Activated naive CD4-positive, alpha-beta T cell (primary cell): ENCODE measurements around the gene EPB41L5.
"Not testable (repeated sequence)": the region's sequence is repeated elsewhere in the genome, so short reads cannot be mapped to it uniquely, and the experiment has no call there.

Experiments
- DNase-seq, 4 experiments: peaks; one replicate each; lab custom pipeline; 2025; lab: John Stamatoyannopoulos, UW

The EPB41L5 gene

DNA sequence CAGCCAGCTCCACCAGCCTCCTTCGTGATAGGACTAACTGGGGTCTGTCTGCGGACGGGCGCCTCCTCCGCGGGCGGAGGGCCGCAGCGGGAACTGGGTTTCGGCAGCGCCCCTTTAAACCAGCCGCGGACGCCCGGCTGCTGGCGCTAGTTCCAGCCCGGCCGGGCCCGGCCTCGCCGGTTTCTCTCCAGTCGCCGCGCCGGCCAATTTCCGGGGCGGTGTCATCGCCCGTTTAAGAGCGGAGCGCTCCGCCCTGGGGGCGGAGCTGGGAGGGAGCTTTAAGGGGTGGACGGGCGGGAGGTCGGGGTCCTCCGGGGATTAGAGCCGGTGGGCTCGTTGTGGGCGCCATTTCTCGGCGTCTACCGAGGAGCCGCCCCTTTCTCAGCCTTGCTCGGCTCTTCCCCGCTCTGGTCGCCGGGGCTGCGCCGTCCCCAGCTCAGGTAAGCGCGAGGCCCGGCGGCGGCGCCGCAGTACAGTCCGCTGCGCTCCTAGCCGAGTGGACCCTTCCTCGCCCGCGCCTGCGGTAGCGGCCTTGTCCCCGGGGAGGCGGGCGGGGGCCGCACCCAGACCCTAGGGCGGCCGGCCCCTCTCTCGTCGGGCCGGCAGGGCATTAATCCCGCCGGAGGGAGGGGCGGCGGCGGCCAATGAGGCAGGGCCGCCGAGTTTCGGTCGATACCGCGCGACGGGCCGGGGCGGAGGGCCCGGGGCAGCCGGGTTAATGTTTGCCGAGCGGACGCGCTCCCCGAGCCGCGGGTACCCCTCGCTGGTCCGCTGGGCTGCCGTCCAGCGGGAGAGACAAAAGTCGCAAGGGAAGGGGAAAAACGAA lies at the start of gene EPB41L5:
TSS of gene EPB41L5 (plus strand) at position 307 of the 826 bp plus-strand sequence. CDS start 6,008 bp downstream, outside the sequence.
- peak; percentile 26 to 69 (median 48) for DNase-seq

DNA sequence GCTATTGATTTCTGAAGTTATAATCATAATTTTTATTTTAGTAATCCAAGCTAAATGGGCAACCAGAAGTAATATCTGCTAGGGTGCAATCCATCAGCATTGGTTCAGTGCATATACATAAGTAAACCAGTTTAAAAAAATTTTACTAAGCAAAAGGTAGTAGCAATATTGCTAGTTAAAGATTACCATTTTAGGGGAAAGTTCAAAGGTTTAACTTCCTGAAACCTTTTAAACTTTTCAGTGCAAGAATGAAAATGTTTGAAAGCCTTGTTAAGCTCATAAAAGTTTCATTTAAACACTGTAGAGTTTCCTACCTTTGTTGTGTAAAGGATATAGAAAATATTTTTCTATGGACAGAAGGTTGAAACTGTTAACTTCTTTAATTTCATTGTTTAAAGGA lies 31.0 kb upstream of the EPB41L5 start:
- no peak for DNase-seq

DNA sequence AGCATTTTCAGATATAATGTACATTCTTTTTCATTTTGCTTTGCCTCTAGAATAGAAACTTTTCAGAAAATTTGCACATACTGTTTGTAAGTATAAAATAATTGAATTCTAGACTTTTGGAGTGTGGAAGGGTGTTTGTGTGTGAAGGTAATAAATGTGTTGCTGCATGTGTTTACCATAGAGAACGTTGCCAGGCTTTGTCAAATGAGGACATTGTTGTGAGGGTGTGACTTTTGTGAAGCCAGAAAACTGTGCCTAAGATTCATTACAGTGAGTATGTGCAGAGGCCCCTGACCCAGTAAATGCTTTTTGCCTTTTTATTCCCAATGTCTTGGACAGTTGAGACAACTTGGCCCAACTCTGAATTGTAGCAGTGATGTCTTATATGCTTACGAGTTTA lies 30.4 kb upstream of the EPB41L5 start:
- DNase-seq = no peak

DNA sequence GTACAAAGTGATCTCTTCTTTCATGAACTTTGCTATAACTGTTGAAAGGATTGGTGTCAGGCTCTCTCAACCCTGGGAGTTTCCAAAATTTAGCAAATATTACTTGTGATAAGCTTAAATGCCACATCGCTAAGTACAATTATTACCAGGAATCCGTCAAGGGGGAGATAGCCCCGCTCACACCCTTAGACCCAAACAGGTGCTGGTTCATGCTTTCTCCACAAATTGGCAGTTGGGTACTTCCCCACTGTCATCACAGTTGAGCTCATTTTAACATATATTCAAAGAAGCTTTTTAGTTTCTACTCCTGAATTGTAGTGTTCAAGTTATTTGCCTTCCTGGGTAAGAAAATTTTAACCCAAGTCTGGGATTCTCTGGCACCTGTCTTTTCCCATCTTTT lies 29.8 kb upstream of the EPB41L5 start:
- no peak for DNase-seq

DNA sequence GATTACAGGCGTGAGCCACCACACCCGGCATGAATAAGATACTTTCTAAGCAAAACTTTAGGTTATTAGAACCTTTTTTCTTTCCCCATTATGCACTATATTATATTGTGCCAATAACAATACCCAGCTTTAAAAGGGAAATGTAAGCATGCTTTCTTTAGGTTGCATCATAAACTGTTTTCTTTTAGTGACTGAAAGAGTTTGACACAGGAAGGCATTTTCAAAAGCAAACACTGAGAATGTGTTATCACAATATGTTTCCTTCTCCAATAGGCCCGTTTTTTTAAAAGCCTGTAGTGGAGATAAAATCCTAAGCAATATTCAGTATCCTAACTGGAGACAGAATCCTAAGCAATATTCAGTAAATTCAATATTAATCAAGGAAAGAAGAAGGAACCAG lies 16.7 kb upstream of the EPB41L5 start:
- no peak for DNase-seq

DNA sequence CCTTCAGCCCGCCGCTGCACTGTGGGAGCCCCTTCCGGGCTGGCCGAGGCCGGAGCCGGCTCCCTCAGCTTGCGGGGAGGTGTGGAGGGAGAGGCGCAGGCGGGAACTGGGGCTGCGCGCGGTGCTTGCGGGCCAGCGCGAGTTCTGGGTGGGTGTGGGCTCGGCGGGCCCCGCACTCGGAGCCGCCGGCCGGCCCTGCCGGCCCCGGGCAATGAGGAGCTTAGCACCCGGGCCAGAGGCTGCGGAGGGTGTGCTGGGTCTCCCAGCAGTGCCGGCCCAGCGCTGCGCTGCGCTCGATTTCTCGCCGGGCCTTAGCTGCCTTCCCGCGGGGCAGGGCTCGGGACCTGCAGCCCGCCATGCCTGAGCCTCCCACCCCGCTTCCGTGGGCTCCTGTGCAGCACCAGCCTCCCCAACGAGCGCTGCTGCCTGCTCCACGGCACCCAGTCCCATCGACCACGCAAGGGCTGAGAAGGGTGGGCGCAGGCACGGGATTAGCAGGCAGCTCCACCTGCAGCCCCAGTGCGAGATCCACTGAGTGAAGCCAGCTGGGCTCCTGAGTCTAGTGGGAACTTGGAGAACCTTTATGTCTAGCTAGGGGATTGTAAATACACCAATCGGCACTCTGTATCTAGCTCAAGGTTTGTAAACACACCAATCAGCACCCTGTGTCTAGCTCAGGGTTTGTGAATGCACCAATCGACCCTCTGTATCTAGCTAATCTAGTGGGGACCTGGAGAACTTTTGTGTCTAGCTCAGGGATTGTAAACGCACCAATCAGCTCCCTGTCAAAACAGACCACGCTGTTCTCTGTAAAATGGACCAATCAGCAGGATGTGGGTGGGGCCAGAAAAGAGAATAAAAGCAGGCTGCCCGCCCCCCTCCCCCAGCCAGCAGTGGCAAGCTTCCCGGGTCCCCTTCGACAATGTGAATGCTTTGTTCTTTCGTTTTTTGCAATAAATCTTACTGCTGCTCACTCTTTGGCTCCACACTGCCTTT lies 15.7 kb upstream of the EPB41L5 start:
- DNase-seq = not testable (repeated sequence)

DNA sequence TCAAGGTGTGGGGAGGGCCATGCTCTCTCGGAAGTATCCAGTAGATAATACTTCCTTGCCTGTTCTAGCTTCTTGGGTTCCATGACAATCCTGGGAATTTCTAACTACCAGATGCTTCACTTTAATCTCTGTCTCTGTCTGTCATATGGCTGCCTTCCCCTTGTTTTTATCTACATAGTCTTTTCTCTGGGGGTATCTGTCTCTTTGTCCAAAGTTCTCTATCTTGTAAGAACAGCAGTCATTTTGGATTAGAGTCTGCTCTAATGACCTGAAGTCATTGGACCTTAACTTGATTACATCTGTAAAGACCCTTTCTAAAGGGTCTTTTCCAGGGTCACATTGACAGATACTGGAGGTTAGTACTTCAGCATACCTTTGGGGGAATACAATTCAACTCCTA lies 11.4 kb upstream of the EPB41L5 start:
- DNase-seq = no peak

DNA sequence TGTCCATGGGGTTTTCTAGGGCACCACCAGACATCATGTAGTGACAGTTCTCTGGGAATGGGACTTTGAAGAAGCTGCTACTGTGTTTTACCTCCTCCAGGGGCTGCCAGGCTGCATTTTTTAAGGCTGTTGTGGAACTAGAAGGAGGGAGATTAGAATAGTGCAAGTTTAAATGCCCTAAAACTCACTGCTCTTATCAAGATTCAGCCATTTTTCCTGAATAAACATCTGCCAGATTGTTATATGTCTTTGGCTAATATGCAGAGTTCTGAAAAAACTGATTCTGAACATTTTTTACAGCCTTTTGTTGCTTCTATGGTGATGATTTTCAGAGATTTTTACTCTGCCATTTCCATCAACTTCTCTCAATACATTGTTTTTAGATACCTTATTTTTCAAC lies 8.6 kb upstream of the EPB41L5 start:
- no peak for DNase-seq

DNA sequence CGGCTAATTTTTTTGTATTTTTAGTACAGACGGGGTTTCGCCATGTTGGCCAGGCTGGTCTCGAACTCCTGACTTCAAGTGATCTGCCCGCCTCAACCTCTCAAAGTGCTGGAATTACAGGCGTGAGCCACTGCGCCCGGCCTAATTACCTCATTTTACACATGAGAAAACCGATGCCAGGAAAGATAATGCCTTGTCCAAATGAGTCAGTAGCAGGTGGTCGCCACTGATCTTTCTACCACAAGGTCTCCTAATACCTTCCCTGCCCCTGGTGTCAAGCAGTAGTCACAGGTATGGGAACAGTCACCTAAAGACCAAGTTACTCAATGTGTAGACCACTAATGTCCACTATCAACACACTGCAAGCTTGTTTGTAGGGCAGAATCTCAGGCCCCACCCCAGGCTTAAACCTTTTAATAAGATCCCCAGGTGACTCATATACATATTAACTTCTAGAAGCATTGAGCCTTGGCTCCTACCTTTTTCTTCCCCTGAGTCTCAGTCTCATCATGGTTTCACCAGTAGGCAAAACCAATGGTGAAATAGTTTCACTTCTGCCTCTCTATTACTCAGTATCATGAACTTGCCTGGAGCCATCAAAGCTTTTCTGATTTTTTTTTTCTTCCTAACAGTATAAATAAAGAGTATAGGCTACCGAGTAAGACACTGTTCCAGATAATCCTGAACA lies 6.9 kb upstream of the EPB41L5 start:
- DNase-seq = no peak

DNA sequence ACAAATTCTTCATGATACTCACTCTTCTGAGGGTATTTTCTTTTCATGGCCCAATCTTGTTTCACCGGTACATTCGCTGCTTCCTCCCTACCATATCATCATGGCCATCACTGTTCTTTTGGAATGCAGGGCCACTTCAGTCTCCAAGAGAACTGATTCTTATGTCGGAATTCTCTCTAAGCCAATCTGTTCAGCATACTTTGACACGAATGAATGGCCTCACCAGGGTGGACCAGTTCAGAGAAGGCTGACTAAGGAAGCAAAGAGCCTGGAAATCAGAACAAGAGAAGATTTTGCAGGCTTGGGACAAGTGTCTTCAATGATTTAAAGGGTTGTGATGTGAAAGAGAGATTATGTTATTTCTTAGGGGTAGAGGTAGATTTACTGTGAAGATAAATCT lies 5.0 kb upstream of the EPB41L5 start:
- no peak for DNase-seq

DNA sequence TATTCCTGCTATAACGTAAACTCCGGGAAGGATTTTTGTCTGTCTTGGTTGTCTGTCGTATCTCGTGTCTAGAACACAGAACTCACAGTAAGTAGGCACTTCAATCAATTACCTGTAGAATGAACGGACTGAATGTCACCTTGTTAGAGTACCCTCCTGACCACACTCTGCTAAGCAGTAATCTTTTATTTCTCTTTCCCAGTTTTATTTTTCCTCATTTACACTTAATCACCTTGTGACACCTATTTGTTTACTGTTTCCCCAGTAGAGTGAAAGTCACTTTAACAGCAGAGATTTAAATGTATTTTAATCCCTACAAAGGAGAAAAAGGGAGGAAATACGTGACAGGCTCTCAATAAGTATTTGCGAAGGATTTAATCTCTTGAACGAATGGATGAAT lies 514 bp upstream of the EPB41L5 start:
- DNase-seq = no peak

DNA sequence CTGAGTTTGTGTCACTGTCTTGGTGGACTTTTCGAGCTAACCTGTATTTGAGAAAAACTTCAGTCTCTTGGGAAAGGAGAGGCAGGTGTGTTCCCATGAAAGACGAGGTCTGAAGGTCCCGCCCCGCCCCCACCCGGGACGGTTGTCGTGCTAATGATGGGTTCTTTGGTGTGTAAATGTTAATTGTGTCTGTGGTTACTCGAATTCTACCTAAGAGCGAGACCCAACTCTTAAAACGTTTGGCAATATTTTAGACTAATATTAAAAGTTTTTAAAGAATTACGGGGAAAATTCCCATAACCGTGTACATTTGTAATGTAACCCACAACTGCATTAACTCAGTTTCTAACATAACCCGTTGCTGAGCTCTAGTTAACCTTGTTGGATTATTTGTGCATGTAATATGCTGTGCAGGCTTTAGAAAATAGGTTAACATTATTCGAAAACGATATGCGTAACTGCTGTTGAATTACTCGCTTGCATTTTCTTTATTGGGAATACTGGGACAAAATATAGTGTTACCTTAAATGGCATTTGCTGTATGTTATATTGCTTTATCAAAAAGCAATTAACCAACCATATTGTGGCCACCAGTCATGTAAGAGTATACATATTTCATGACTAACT lies 833 bp downstream of the EPB41L5 start:
- no peak for DNase-seq

DNA sequence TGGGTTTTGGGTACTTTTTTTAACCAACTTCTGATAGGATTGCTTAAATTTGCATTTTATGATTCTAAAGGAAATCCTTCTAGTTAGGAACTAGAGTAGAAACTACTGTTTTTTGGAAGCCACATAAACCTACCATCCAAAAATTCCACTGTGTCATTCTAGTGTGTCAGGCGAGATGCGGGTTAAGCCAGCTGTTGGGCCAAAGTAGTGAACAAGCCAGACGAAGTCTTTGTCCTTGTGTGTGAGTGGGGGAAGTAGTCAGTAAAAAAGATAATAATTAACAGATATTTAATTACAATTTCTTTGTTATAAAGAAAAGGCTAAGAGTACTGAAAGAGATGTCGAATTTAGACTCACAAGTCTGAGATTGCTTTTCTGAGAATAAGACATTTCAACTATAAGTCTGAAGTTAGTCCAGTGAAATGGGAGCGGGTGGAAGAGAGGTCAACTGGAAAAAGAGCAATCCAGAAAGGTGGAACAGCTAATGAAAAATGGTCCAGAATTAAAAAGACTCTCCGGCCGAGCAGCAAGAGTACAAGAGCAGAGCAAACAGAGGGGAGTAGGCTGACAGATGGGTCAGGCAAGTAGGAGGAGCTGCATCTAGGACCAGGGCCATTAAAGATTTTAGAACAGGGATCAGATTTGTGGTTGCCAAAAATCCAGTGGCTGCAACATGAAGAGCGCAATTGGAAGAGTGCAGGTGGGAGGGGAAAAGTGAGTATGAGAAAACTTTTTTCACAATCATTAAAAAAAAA lies 1.5 kb downstream of the EPB41L5 start:
- no peak for DNase-seq

DNA sequence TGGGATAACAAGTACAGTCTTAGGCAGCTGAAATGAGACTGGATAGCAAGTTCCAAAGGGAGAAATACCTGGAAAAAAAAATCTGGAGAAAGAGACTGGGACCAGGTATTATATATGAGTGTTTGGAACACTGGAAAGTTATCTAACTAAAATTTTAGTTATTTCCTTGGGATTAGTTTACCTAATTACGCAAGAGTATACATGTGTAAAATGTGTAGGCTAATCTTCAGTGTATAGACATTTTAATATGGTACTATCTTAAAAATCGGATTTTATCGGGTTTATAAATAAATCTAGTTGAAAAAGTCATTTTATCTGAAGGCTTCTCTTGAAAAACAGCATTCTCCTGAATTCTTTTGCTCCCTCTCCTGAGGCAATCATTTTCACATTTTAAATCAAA lies 3.9 kb downstream of the EPB41L5 start:
- DNase-seq = no peak

DNA sequence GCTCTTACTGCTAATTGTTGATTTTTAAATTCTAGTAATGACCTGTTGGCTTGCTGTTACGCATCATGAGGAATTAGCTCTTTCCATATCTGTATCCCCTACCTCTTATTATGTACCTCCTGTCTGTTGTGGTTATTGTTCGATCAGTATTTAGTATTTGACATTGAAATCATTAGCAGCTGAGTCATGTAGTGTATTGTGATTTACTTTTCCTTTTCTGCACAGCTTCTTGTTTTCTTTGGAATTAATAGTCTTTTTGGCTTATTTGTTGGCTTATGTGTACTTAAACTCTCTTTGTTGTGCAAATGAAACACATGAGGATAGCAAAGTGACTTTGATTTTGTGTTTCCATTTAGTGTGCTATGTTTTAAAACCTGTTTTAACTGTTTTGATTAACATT lies 4.3 kb downstream of the EPB41L5 start:
- no peak for DNase-seq

DNA sequence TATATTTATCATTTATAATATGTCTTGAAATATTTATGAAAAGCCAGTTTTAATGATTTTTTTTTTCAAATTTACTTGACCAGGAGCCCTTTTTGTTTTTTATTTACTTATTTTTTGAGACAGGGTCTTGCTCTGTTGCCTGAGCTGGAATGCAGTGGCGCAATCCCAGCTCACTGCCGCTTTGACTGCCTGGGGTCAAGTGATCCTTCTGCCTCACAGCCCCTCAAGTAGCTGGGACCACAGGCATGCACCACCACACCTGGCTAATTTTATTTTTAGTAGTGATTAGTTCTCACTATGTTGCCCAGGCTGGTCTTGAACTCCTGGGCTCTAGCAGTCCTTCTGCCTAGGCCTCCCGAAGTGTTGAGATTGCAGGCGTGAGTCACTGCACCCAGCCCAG lies 5.7 kb downstream of the EPB41L5 start:
- no peak for DNase-seq

DNA sequence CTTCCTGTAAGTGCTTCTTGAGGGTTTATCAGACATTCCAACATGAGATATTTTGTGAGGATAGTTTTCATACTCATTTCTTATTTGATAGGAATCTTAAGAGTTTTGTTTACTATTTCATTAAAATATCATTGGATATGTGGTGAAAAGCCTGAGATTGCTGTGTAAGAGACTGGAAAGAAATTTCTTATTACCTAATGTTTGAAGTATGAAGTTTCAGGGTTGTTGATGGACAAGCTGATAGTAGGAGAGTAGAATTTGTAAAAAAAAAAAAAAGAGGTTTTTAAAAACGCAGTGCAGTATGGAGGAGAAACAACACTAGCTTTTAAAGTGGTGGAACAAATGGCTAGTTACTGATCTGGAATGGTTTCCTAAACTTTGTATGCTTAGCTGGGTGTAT lies 7.7 kb downstream of the EPB41L5 start:
- DNase-seq = no peak

DNA sequence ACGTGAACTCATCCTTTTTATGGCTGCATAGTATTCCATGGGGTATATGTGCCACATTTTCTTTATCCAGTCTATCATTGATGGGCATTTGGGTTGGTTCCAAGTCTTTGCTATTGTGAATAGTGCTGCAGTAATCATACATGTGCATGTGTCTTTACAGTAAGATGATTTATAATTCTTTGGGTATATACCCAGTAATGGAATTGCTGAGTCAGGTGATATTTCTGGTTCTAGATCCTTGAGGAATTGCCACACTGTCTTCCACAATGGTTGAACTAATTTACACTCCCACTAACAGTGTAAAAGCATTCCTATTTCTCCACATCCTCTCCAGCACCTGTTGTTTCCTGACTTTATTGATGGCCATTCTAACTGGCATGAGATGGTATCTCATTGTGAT lies 9.6 kb downstream of the EPB41L5 start:
- DNase-seq = not testable (repeated sequence)

DNA sequence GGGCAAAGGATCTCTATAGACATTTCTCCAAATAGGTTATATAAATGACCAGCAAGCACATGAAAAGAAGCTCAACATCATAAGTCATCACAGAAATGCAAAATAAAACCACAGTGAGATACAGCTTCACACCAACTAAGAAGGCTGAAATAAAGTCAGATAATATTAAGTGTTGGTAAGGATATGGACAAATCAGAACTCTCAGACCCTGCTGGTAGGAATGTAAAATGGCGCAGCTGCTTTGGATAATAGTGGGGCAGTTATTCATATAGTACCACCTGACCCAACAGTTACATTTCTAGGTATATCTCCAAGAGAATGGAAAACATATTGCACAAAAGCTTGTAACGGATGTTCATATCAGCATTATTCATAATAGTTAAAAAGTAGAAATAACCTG lies 14.0 kb downstream of the EPB41L5 start:
- no peak for DNase-seq

DNA sequence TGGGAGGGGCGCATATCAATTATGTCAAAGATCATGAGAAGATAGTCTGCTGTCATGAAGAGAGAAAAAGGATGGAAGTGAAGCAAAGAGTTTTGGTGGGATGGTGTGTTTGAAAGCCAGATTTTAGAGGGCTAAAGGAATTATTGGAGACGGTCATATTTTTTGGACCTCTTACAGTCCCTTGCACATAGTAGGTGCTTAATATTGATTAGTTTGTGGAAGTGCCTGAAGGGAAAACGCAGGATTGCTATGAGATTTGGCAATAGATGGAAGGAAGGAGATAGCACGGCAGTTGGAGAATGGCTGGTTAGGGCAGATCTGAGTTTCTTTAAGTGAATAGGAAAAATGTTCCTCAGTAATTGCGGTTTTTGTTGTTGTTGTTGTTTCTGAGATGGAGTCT lies 15.9 kb downstream of the EPB41L5 start:
- no peak for DNase-seq
